ENCODE results near the gene TM9SF2. TPM values are rescaled to one million over a fixed set of nuclear protein-coding genes. Genes with fewer than 3 reads are reported as not detected.

Gene TM9SF2
- total RNA-seq, 1 donor from 2014 or later, result 78.5 TPM

DNA sequence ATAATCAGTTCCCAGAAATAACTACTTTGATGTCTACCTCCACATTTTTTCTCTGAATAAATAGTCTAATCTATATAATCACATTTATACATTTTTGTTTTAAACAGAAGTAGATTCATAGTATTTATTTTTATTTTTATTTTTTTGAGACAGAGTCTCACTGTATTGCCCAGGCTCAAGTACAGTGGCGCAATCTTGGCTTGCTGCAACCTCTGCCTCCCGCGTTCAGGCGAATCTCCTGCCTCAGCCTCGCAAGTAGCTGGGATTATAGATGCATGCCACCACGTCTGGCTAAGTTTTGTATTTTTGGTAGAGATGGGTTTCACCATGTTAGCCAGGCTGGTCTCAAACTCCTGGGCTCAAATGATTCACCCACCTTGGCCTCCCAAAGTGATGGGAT is 16.7 kb downstream of the TM9SF2 start:
- no peak for DNase-seq (ENCODE audit: low spot score)
- Mint-ChIP-seq H3K36me3 (ENCODE audit: low read depth) (peaks cover 35% of the 10 kb centered on the region), H3K4me1 (ENCODE audit: low read depth) (peaks cover 7% of the 10 kb centered on the region), H3K27me3 (ENCODE audit: low read depth) (no peaks in the 10 kb centered on the region), H3K9me3 (no peaks in the 10 kb centered on the region), H3K27ac (no peak overlapping the region), H3K4me3 (ENCODE audit: low read depth) (no peak overlapping the region)
- intact Hi-C loops (cut with micrococcal nuclease), result no loop called here

DNA sequence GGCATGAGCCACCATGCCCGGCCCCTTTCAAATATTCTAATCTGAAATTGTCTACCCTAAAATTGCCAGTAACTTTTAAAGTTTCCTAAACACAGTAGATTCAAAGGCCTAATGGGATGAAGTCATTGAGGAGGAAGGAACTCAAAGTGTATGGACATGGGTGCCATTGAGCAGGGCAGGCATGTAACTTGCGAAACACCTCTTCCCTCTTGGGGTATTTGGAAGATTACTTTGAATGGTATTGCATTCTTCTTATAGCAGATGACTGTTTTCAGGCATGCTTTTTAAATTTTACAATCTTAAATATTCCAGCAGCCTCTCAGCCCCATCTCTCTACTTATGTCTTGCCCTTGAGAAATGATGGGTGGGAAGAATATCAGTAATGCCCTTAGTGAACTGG is 21.0 kb downstream of the TM9SF2 start:
- no peaks in the 10 kb centered on the region for H3K27me3 Mint-ChIP-seq (ENCODE audit: low read depth)
- intact Hi-C loops (cut with micrococcal nuclease), result no loop called here
- no peaks in the 10 kb centered on the region for H3K9me3 Mint-ChIP-seq
- no peak for DNase-seq (ENCODE audit: low spot score)
- H3K4me1 Mint-ChIP-seq (ENCODE audit: low read depth), result peaks cover 30% of the 10 kb centered on the region
- no peak overlapping the region for H3K27ac Mint-ChIP-seq
- H3K4me3 Mint-ChIP-seq (ENCODE audit: low read depth), result no peak overlapping the region
- H3K36me3 Mint-ChIP-seq (ENCODE audit: low read depth), result peaks cover 70% of the 10 kb centered on the region

DNA sequence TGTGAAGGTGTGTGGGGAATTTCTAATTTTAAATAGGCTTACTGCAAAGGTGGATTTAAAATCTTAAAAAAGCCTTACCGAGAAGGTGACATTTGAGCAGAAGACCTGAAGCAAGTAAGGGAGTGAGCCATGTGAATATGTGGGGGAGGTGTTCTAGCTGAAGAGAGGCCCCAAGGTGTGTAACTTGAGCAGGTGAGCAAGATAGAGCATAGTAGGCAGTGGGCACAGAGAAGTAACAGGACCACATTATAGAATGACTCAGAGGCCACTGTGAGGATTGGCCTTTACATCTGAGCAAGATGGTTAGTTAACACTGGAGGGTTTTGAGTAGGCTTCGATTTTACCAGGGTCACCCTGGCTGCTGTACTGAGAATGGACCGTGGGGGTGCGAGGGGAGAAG is 22.6 kb downstream of the TM9SF2 start:
- no peak for DNase-seq (ENCODE audit: low spot score)
- Mint-ChIP-seq H3K4me1 (ENCODE audit: low read depth) (peaks cover 35% of the 10 kb centered on the region), H3K4me3 (ENCODE audit: low read depth) (no peak overlapping the region), H3K27ac (no peak overlapping the region), H3K36me3 (ENCODE audit: low read depth) (peaks cover 73% of the 10 kb centered on the region), H3K9me3 (no peaks in the 10 kb centered on the region), H3K27me3 (ENCODE audit: low read depth) (no peaks in the 10 kb centered on the region)
- intact Hi-C loops (cut with micrococcal nuclease), result no loop called here

DNA sequence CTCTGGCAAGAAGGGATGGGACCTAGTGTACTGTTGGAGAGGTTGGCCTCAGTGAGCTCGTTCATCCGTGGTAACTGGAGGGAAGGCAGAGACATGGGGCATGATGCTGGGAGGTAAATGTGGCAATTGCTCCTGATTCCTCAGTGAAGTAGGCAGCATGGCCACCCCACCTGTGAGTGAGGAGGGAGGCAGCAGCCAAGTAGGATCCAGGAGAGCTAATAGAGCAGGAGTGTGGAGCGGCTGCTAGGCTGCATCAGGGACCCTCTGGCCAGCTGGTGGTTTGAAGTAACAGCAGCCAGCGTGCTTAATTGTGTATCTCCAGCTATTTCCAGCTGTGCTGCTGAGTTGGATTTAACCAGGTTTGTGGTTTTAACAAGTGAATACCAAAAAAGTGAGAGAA is 24.7 kb downstream of the TM9SF2 start:
- Mint-ChIP-seq H3K27ac (no peak overlapping the region), H3K36me3 (ENCODE audit: low read depth) (peaks cover 64% of the 10 kb centered on the region), H3K4me3 (ENCODE audit: low read depth) (no peak overlapping the region), H3K9me3 (no peaks in the 10 kb centered on the region), H3K27me3 (ENCODE audit: low read depth) (no peaks in the 10 kb centered on the region), H3K4me1 (ENCODE audit: low read depth) (peaks cover 35% of the 10 kb centered on the region)
- DNase-seq (ENCODE audit: low spot score), result no peak
- intact Hi-C loops (cut with micrococcal nuclease), result loop anchor here (5.0 kb wide), 1 partner anchor 91 kb away; no protein-coding TSS in a partner anchor

DNA sequence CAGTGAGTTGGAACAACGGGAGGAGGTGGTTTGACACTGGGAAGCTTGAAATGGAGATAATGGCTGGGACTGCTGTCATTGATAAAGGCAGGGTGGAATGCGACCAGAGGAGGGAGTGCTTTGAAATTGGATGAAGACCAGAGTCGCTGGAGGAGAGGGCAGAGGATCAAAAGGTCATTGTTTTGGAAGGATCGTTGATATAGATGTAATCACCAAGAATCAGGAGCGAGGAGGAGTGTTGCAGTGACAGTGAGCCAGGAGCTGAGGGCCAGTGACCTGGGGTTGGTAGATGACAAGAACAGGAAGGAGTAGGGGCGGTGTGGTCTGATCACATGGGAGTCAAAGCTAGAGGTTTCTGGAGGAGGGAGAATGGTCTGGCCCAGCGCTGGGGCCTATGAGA is 25.3 kb downstream of the TM9SF2 start:
- intact Hi-C loops (cut with micrococcal nuclease), result loop anchor here (5.0 kb wide), 1 partner anchor 91 kb away; no protein-coding TSS in a partner anchor
- Mint-ChIP-seq H3K9me3 (no peaks in the 10 kb centered on the region), H3K27ac (peak overlapping the region; percentile 4), H3K27me3 (ENCODE audit: low read depth) (no peaks in the 10 kb centered on the region), H3K4me3 (ENCODE audit: low read depth) (no peak overlapping the region), H3K36me3 (ENCODE audit: low read depth) (peaks cover 64% of the 10 kb centered on the region), H3K4me1 (ENCODE audit: low read depth) (peaks cover 35% of the 10 kb centered on the region)
- DNase-seq (ENCODE audit: low spot score), result no peak

DNA sequence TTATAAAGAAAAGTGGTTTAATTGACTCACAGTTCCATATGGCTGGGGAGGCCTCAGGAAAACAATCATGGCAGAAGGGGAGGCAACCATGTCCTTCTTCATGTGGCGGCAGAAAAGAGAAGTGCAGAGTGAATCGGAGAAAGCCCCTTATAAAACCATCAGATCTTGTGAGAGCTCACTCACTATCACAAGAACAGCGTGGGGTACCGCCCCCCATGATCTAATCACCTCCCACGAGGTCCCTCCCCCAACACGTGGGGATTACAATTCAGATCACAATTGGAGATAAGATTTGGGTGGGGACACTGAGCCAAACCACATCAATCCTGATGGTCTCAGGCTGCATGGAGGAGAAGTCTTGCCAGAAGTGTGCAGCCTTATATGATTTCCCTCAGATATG is 26.0 kb downstream of the TM9SF2 start:
- peaks cover 63% of the 10 kb centered on the region for H3K36me3 Mint-ChIP-seq (ENCODE audit: low read depth)
- no peaks in the 10 kb centered on the region for H3K27me3 Mint-ChIP-seq (ENCODE audit: low read depth)
- no peak overlapping the region for H3K27ac Mint-ChIP-seq
- DNase-seq (ENCODE audit: low spot score), result peak; percentile 25
- intact Hi-C loops (cut with micrococcal nuclease), result loop anchor here (5.0 kb wide), 1 partner anchor 90 kb away; no protein-coding TSS in a partner anchor
- peaks cover 35% of the 10 kb centered on the region for H3K4me1 Mint-ChIP-seq (ENCODE audit: low read depth)
- H3K9me3 Mint-ChIP-seq, result no peaks in the 10 kb centered on the region
- H3K4me3 Mint-ChIP-seq (ENCODE audit: low read depth), result no peak overlapping the region

DNA sequence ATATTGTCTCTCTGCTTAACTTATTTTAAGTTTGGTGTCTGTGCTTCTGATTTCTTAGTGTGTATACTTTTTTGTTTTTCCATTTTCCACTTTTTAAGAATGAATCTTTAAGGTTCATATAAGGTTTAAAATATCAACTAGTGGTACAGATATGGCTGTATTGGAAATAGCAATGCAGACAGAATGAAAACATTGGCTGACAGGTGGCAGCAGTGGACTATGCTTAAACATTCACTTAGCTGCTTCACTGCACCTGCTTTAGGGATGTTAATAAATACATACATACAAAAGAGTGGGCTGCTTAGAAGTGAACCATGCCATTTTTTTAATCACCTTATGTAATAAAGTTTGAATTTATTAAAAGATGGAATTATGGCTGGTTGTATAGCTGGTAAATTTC is 27.3 kb downstream of the TM9SF2 start:
- Mint-ChIP-seq H3K27me3 (ENCODE audit: low read depth) (no peaks in the 10 kb centered on the region), H3K4me1 (ENCODE audit: low read depth) (peaks cover 34% of the 10 kb centered on the region), H3K4me3 (ENCODE audit: low read depth) (no peak overlapping the region), H3K36me3 (ENCODE audit: low read depth) (peaks cover 59% of the 10 kb centered on the region), H3K9me3 (no peaks in the 10 kb centered on the region), H3K27ac (no peak overlapping the region)
- intact Hi-C loops (cut with micrococcal nuclease), result loop anchor here (5.0 kb wide), 1 partner anchor 89 kb away; no protein-coding TSS in a partner anchor
- DNase-seq (ENCODE audit: low spot score), result no peak

DNA sequence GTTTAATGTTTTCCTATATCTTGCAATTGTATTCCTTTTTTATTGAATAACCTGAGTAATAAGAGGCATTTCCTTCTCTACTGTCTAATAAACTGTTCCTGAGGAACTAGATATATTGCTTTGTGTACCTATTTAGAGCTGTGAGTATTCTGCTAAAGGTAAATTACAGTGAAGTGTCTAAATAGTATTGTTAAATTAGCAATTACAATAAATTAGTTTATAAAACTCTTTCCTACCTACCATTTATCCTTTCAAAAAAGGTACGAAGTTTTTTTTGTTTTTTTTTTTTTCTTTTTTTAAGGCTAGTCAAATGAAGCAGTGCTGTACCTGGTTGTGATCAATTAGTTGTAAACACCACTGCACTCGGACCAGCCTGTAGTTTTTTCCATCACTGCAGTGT is 34.8 kb downstream of the TM9SF2 start:
- H3K4me1 Mint-ChIP-seq (ENCODE audit: low read depth), result peaks cover 6% of the 10 kb centered on the region

DNA sequence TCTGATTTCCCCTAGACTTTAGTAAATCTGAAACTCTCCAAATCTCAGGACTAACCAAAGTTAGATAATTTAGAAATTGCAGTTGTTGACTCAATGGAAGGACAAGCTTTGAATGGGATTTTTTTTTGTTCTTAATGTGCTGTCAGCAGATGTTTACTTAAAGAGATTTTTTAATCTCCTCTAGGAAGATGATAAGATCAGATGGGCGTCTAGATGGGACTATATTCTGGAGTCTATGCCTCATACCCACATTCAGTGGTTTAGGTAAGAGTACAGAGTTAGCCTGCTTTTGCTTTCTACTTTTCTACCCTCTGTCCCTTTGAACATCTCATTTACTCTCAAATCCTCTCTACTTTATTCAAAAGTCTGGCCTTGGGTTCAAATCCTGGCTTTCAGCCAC is 39.3 kb downstream of the TM9SF2 start:
- H3K4me3 Mint-ChIP-seq (ENCODE audit: low read depth), result no peak overlapping the region
- H3K9me3 Mint-ChIP-seq, result no peaks in the 10 kb centered on the region
- H3K27me3 Mint-ChIP-seq (ENCODE audit: low read depth), result no peaks in the 10 kb centered on the region
- no peak overlapping the region for H3K27ac Mint-ChIP-seq
- H3K4me1 Mint-ChIP-seq (ENCODE audit: low read depth), result peaks cover 19% of the 10 kb centered on the region
- intact Hi-C loops (cut with micrococcal nuclease), result loop anchor here (2.0 kb wide), 1 partner anchor 98 kb away; no protein-coding TSS in a partner anchor
- peaks cover 75% of the 10 kb centered on the region for H3K36me3 Mint-ChIP-seq (ENCODE audit: low read depth)
- no peak for DNase-seq (ENCODE audit: low spot score)

More for the DNA sequence above, 34.8 kb downstream of the TM9SF2 start:
- Mint-ChIP-seq H3K36me3 (ENCODE audit: low read depth) (peaks cover 53% of the 10 kb centered on the region), H3K9me3 (no peaks in the 10 kb centered on the region), H3K27ac (no peak overlapping the region), H3K4me3 (ENCODE audit: low read depth) (no peak overlapping the region), H3K27me3 (ENCODE audit: low read depth) (no peaks in the 10 kb centered on the region)
- no peak for DNase-seq (ENCODE audit: low spot score)
- intact Hi-C loops (cut with micrococcal nuclease), result no loop called here

DNA sequence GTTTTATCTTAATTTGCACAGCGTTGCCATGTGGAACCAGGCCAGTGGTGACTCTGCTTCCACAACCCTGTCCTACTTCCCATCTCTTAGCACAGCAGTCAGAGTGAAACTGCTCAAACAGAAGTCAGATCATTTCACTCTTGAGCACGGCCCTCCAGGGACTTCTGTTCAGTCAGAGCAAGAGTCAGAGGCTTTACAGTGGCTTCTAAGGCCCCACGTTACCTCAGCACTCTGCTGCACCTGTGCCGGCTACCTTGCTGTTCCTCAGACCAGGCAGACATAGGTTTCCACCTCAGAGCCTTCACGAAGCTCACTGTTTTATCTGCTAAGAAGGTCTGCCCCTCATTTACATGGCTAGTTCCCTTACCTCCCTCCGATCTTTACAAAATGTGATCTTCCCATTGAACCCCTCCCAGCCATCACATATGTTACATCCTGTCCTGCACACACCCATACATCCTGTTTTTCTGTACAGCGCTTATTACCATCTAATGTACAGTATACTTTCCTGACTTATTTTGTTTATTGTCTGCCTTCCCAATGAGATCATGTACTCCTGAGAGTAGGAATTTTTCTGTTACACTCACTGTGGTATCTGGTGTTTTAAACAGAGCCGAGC is 41.6 kb downstream of the TM9SF2 start:
- Mint-ChIP-seq H3K36me3 (ENCODE audit: low read depth) (peaks cover 83% of the 10 kb centered on the region), H3K9me3 (no peaks in the 10 kb centered on the region), H3K4me1 (ENCODE audit: low read depth) (peaks cover 26% of the 10 kb centered on the region), H3K27me3 (ENCODE audit: low read depth) (no peaks in the 10 kb centered on the region), H3K27ac (no peak overlapping the region), H3K4me3 (ENCODE audit: low read depth) (peak overlapping the region; percentile 2)
- peak; percentile 19 for DNase-seq (ENCODE audit: low spot score)
- intact Hi-C loops (cut with micrococcal nuclease), result no loop called here

DNA sequence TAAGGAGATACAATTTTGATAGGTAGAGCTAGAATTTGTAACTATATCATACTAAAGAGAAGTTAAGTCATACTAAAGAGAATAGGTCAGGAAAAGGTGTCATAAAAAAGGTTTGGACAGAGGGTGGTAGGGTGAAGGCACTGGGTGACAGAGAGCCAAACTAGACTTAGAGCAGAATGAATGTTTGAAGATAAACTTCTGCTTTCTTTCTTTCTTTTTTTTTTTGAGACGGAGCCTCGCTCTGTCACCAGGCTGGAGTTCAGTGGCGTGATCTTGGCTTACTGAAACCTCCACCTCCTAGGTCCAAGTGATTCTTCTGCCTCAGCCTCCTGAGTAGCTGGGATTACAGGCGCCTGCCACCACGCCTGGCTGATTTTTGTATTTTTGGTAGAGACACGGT is 44.1 kb downstream of the TM9SF2 start:
- DNase-seq (ENCODE audit: low spot score), result no peak
- H3K9me3 Mint-ChIP-seq, result no peaks in the 10 kb centered on the region
- H3K27ac Mint-ChIP-seq, result no peak overlapping the region
- intact Hi-C loops (cut with micrococcal nuclease), result no loop called here
- H3K27me3 Mint-ChIP-seq (ENCODE audit: low read depth), result no peaks in the 10 kb centered on the region
- H3K36me3 Mint-ChIP-seq (ENCODE audit: low read depth), result peaks cover 89% of the 10 kb centered on the region
- no peak overlapping the region for H3K4me3 Mint-ChIP-seq (ENCODE audit: low read depth)
- peaks cover 34% of the 10 kb centered on the region for H3K4me1 Mint-ChIP-seq (ENCODE audit: low read depth)

DNA sequence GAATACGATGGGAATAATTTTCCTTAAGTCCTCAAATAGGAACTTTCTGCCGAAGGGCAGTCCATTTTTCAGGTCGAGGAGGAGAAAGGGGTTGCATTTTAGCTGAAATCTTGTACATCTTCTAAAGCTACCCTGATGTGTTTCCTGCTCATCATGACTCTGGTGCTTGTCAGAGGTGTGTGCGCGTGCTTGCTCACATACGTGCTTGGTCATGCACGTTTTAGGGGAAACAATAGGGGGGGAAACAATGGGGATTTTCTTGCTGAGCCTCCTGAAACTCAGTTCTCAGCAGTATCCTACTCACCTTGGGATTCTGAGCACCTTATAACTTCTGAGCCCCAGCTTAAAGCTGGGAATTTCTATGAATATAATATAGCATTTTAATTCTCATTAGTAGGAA is 44.7 kb downstream of the TM9SF2 start:
- Mint-ChIP-seq H3K9me3 (no peaks in the 10 kb centered on the region), H3K27ac (no peak overlapping the region), H3K4me3 (ENCODE audit: low read depth) (no peak overlapping the region), H3K4me1 (ENCODE audit: low read depth) (peaks cover 29% of the 10 kb centered on the region), H3K36me3 (ENCODE audit: low read depth) (peaks cover 86% of the 10 kb centered on the region), H3K27me3 (ENCODE audit: low read depth) (no peaks in the 10 kb centered on the region)
- intact Hi-C loops (cut with micrococcal nuclease), result no loop called here
- no peak for DNase-seq (ENCODE audit: low spot score)

DNA sequence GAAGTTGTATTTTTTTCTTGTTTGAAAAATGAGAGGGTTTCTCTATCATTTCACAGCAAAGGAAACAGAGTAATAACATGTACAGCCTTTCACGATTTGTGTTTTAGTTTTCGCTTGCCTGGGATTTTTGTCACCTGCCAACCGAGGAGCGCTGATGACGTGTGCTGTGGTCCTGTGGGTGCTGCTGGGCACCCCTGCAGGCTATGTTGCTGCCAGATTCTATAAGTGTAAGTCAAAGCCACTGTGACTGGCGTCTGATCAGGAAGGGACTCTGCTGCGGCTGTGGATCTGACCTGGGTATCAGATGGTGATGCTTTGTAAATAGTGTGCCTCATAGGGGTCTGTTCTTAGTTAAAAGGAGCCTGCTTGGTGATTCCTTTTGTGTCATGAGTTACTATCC is 45.6 kb downstream of the TM9SF2 start:
- Mint-ChIP-seq H3K4me1 (ENCODE audit: low read depth) (peaks cover 26% of the 10 kb centered on the region), H3K9me3 (no peaks in the 10 kb centered on the region), H3K27ac (no peak overlapping the region), H3K27me3 (ENCODE audit: low read depth) (no peaks in the 10 kb centered on the region), H3K36me3 (ENCODE audit: low read depth) (peaks cover 85% of the 10 kb centered on the region), H3K4me3 (ENCODE audit: low read depth) (no peak overlapping the region)
- intact Hi-C loops (cut with micrococcal nuclease), result no loop called here
- no peak for DNase-seq (ENCODE audit: low spot score)

Measured in activated T-helper 2 cell treated with anti-CD3 and anti-CD28 coated beads, Interferon-gamma antibody, Interleukin-2, Interleukin-4, amounts not matched to agents 10 μg/mL and 5 μg/mL and 100 μg/mL, durations not matched to agents 14 hours and 24 hours and 36 hours (primary cell).